ENCODE measurements around the gene COX20. TPM values are rescaled to one million over a fixed set of nuclear protein-coding genes. Genes with fewer than 3 reads are reported as not detected.

The COX20 gene
- total and polyA plus RNA-seq, 2 of the 8 experiments (the other 6 are each of a cell fraction or from before 2014, with no cell fraction given) = 17.5 to 28.8 TPM

GRCh38 chr1:244815600-244816099 lies 19.8 kb upstream of the COX20 start (continued):
- TF ChIP-seq HDAC6 (IDR thresholded peaks at IDR 0.05; ENCODE audit: low read depth, low read length) (no peak), RXRA (IDR thresholded peaks at IDR 0.05; ENCODE audit: insufficient read depth, low read depth, low read length) (no peak), SAP30 (IDR thresholded peaks at IDR 0.05; ENCODE audit: insufficient read depth, insufficient replicate concordance, low read length) (no peak), POLR2A (IDR thresholded peaks at IDR 0.05; ENCODE audit: control extremely low read depth in 1 of 2, low read depth in 2 of 2, low read length in 2 of 2) (peak; percentile 50 to 55), ASH2L (IDR thresholded peaks at IDR 0.05; ENCODE audit: low read length) (peak; percentile 53), SP1 (IDR thresholded peaks at IDR 0.05; ENCODE audit: low read depth, low read length) (0 out of 2 replicates have a peak, but pooled peaks have one; percentile 50), NRF1 (IDR thresholded peaks at IDR 0.05; ENCODE audit: low read depth, low read length) (no peak), PHF8 (conservative IDR thresholded peaks at IDR 0.05; ENCODE audit: low read depth, low read length) (no peak)

All from H1 (cell line).